Activated T-helper 9 cell treated with anti-CD3 and anti-CD28 coated beads, Interleukin-2, amount 50 U/mL, for 16 hours (primary cell): ENCODE measurements around the gene ZNF212.

Experiments used
- DNase-seq: peaks from one replicate; pipeline ENCODE4 v3.0.0-alpha.2; 2020; ENCODE audit warnings: low read depth

The ZNF212 gene

GRCh38 chr7:149239345-149240143 lies at the start of gene ZNF212:
Gene ZNF212, plus strand, starts transcription at chr7:149239651. Its CDS starts 128 bp downstream, at chr7:149239779.
- peak; percentile 84 for DNase-seq

GRCh38 chr7:149191851-149192250 lies 47.6 kb upstream of the ZNF212 start:
- no peak for DNase-seq

- no peak for DNase-seq
Measured at GRCh38 chr7:149194799-149195179, 44.7 kb upstream of the ZNF212 start.

GRCh38 chr7:149195180-149196150 lies 44.0 kb upstream of the ZNF212 start, which contains the start of gene ZNF282:
Gene ZNF282, plus strand, starts transcription at chr7:149195546. Its CDS starts 44 bp downstream, at chr7:149195590.
- DNase-seq = peak; percentile 69

GRCh38 chr7:149196151-149196704 lies 43.2 kb upstream of the ZNF212 start:
- no peak for DNase-seq

- no peak for DNase-seq
Measured at GRCh38 chr7:149196705-149197171, 42.7 kb upstream of the ZNF212 start.

- no peak for DNase-seq
Measured at GRCh38 chr7:149197675-149198074, 41.8 kb upstream of the ZNF212 start.

GRCh38 chr7:149198161-149198816 lies 41.2 kb upstream of the ZNF212 start:
- no peak for DNase-seq

GRCh38 chr7:149199234-149199995 lies 40.0 kb upstream of the ZNF212 start:
- no peak for DNase-seq

- DNase-seq = no peak
Measured at GRCh38 chr7:149202831-149203231, 36.6 kb upstream of the ZNF212 start.

- no peak for DNase-seq
Measured at GRCh38 chr7:149205690-149206381, 33.6 kb upstream of the ZNF212 start.

GRCh38 chr7:149207324-149208035 lies 32.0 kb upstream of the ZNF212 start:
- DNase-seq = no peak

- DNase-seq = peak; percentile 64
Measured at GRCh38 chr7:149209518-149210269, 29.8 kb upstream of the ZNF212 start.

GRCh38 chr7:149210551-149210950 lies 28.9 kb upstream of the ZNF212 start:
- no peak for DNase-seq

- DNase-seq = no peak
Measured at GRCh38 chr7:149214020-149214720, 25.3 kb upstream of the ZNF212 start.

GRCh38 chr7:149216402-149216801 lies 23.0 kb upstream of the ZNF212 start:
- no peak for DNase-seq

GRCh38 chr7:149217570-149217969 lies 21.9 kb upstream of the ZNF212 start:
- no peak for DNase-seq
